GM20000 (cell line): ENCODE results near the gene RAB28.
"Not testable (repeated sequence)": the region's sequence is repeated elsewhere in the genome, so short reads cannot be mapped to it uniquely, and the experiment has no call there.

Experiments
- DNase-seq: peaks from one replicate; pipeline ENCODE4 v3.0.0; 2012; ENCODE audit warnings: low spot score
- TF ChIP-seq, protein P1 (sequence below): IDR thresholded peaks from 2 replicates; pipeline ENCODE4 v1.5.1; 2012; ENCODE audit warnings: mild to moderate bottlenecking, control low read depth; ENCODE audit errors: extremely low read depth, missing control alignments

Gene RAB28

GRCh38 chr4:13399257-13399656 lies 84.9 kb downstream of the RAB28 start:
- TF ChIP-seq, protein P1, sequence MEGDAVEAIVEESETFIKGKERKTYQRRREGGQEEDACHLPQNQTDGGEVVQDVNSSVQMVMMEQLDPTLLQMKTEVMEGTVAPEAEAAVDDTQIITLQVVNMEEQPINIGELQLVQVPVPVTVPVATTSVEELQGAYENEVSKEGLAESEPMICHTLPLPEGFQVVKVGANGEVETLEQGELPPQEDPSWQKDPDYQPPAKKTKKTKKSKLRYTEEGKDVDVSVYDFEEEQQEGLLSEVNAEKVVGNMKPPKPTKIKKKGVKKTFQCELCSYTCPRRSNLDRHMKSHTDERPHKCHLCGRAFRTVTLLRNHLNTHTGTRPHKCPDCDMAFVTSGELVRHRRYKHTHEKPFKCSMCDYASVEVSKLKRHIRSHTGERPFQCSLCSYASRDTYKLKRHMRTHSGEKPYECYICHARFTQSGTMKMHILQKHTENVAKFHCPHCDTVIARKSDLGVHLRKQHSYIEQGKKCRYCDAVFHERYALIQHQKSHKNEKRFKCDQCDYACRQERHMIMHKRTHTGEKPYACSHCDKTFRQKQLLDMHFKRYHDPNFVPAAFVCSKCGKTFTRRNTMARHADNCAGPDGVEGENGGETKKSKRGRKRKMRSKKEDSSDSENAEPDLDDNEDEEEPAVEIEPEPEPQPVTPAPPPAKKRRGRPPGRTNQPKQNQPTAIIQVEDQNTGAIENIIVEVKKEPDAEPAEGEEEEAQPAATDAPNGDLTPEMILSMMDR, result no peak
- no peak for DNase-seq

DNA sequence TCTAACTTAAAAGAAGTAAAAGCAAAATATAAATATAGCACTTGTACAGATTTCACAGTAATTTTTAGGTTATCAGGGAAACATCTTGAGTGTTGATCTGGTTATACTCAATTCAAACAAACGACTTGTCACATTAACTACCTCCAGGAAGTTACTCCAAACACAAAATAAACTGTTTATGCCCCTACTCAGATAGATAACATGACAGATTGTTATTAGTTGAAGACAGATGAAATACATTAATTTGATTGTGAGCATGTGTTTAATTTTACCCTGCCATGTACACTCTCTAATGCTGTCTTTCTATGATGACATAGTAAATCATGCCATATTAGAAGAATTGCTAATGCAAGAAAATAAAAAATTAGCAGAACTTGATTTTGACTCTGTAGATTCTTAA lies 88.0 kb downstream of the RAB28 start:
- DNase-seq, result no peak
- TF ChIP-seq, protein P1, result no peak

GRCh38 chr4:13389901-13390300 lies 94.2 kb downstream of the RAB28 start:
- not testable (repeated sequence) for DNase-seq

GRCh38 chr4:13386405-13387107 lies 97.6 kb downstream of the RAB28 start:
- no peak for DNase-seq
- TF ChIP-seq, protein P1, result no peak

DNA sequence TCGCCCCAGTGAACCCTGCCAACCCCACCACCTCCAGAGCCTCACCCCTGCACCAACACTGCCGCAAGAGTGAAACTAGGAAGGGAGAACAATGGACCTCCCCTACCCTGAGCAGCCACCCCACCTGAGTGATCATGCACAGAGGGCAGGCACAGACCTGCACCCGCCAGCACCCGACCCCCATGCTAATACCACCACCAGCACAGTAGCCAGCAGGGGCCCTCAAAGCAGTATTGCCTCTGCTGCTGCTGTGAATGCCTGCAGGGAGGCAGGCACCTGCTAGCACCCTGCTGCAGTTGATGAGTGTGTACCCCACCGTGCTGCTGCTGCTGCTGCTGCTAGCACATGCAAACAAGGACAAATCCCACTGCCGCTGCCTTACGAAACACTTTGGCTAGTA lies 100.1 kb downstream of the RAB28 start:
- DNase-seq, result no peak
- TF ChIP-seq, protein P1, result no peak

DNA sequence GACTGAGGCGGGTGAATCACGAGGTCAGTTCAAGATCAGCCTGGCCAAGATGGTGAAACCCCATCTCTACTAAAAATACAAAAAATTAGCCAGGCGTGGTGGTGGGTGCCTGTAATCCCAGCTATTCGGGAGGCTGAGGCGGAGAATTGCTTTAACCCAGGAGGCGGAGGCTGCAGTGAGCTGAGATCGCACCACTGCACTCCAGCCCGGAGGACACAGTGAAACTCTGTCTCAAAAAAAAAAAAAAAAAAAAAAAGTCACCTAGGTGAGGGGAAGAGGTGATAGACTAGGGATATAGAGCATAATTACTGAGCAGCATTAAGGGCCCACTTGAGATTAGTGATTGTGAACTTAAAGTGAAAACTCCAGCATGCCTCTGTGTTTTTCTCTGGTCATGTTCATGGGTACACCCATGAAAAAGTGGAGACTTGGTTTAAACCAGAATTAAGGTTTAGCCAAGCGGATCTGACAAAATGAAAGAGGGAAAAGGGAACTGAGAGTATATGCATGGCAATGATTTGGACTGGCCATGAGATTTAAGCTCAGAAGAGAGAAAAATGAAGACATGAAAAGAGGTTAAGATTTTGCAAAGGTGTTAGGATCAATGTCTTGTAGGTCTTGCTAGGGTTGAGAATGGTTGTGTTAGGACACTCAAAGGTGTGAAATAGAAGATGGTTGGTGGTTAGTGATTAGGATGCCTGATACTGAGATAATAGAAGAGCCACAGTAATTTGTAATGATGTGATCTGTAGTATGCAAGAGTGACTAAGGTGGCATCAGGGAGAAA lies 105.0 kb downstream of the RAB28 start:
- TF ChIP-seq, protein P1, result no peak
- DNase-seq, result peak; percentile 6

DNA sequence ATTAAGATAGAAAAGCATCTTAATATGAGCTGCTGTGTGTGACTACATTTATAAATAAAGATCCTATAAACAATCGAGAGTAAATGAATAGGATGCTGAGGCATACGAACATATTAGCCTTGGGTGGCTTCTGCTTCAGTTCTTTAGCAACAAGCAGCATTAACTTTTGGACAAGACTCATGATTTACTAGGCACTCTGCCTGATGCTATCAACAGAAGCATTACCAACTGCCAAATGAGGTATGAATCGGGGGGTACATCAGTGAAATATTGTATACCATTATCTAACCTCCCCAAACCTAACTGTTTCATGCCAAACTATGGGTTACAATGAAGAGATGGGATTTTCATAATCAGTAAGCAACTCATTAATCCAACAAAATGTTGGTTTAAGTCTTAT lies 113.1 kb downstream of the RAB28 start:
- DNase-seq, result no peak
- TF ChIP-seq, protein P1, result no peak
